IPS-18c (cell line): ENCODE data around the gene MCUB.

Source experiments
- H3K4me3 ChIP-seq: 2 replicates; pipeline ENCODE4 v1.7.0; 2013; ENCODE audit warnings: low read depth, mild to moderate bottlenecking, low read length, moderate library complexity; ENCODE audit not compliant: insufficient read depth
- H3K9me3 ChIP-seq: one replicate; pipeline ENCODE4 v1.6.1; 2013; ENCODE audit warnings: mild to moderate bottlenecking, low read length, moderate library complexity; ENCODE audit not compliant: control insufficient read depth, insufficient read depth

MCUB gene

GRCh38 chr4:109729117-109729717 lies 169.2 kb downstream of the MCUB start:
- H3K4me3 ChIP-seq, result peak overlapping the region; percentile 88

GRCh38 chr4:109729718-109730618 lies 169.9 kb downstream of the MCUB start, which contains the start of gene PLA2G12A:
PLA2G12A (minus strand) TSS chr4:109730070; CDS start chr4:109729809, 261 bp downstream.
- no peaks in the 10 kb centered on the region for H3K9me3 ChIP-seq

More at GRCh38 chr4:109729117-109729717, 169.2 kb downstream of the MCUB start:
- no peaks in the 10 kb centered on the region for H3K9me3 ChIP-seq

GRCh38 chr4:109730619-109731545 lies 170.8 kb downstream of the MCUB start:
- Histone ChIP-seq H3K4me3 (peak overlapping the region; percentile 68), H3K9me3 (no peaks in the 10 kb centered on the region)

More at GRCh38 chr4:109729718-109730618, 169.9 kb downstream of the MCUB start, which contains the start of gene PLA2G12A:
- H3K4me3 ChIP-seq, result peak within 1 kb of the TSS; percentile 88

- no peak overlapping the region for H3K4me3 ChIP-seq
- no peaks in the 10 kb centered on the region for H3K9me3 ChIP-seq
Observed at GRCh38 chr4:109733728-109734127, 173.7 kb downstream of the MCUB start.

- Histone ChIP-seq H3K4me3 (no peak overlapping the region), H3K9me3 (no peaks in the 10 kb centered on the region)
Observed at GRCh38 chr4:109735566-109736365, 175.7 kb downstream of the MCUB start.
